ENCODE data around the gene CDKAL1. TPM values are rescaled to one million over a fixed set of nuclear protein-coding genes. Genes with fewer than 3 reads are reported as not detected.

The CDKAL1 gene
- total RNA-seq, 2 donors from 2014 or later: 12.1 to 19.0 TPM

- no peak for DNase-seq (ENCODE audit: low spot score)
- no peak overlapping the region for H3K27ac ChIP-seq
- H3K4me1 ChIP-seq (replicated peaks): no peaks in the 10 kb centered on the region
- H3K27me3 ChIP-seq (replicated peaks; ENCODE audit: insufficient read depth): no peaks in the 10 kb centered on the region
- H3K9me3 ChIP-seq: no peaks in the 10 kb centered on the region
- H3K36me3 ChIP-seq: no peaks in the 10 kb centered on the region
- intact Hi-C loops (cut with DNase I): no loop called here
- 91% methylated on average over 2 of the region's 2 CpGs for WGBS
- H3K4me3 ChIP-seq: no peak overlapping the region
- TF ChIP-seq POLR2A (IDR thresholded peaks at IDR 0.05): no peak
- no peak for TF ChIP-seq POLR2AphosphoS5 (IDR thresholded peaks at IDR 0.05)
- TF ChIP-seq, protein P1, sequence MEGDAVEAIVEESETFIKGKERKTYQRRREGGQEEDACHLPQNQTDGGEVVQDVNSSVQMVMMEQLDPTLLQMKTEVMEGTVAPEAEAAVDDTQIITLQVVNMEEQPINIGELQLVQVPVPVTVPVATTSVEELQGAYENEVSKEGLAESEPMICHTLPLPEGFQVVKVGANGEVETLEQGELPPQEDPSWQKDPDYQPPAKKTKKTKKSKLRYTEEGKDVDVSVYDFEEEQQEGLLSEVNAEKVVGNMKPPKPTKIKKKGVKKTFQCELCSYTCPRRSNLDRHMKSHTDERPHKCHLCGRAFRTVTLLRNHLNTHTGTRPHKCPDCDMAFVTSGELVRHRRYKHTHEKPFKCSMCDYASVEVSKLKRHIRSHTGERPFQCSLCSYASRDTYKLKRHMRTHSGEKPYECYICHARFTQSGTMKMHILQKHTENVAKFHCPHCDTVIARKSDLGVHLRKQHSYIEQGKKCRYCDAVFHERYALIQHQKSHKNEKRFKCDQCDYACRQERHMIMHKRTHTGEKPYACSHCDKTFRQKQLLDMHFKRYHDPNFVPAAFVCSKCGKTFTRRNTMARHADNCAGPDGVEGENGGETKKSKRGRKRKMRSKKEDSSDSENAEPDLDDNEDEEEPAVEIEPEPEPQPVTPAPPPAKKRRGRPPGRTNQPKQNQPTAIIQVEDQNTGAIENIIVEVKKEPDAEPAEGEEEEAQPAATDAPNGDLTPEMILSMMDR (IDR thresholded peaks at IDR 0.05): no peak
Observed at GRCh38 chr6:21228411-21228810, 694.2 kb downstream of the CDKAL1 start.

DNA sequence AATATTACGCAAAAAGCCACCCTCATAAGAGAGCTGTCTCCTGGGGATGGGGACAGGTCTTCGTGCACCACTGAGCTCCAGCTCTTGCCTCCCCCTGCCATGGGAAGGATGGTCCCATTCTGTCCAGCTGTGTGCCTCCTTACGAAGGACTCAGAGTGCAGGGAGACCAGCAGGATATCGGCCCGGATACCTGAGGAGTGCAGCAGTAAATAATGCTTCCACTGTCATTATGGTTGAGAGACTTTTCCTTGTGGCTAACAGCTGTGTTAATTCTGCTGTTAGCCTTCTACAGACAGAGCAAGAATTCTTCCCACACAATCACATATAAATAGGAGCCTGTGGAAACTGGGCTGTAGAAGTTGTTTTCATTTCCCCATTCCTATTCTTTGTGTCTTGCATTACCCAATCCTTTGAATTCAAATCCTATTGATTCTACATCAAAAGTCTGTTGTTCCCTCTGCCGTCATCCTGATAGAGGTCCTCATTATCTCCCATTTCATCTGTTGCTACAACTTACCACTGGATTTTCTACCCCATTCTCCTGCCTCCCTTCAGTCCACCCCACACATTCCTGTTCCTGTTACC, 694.7 kb downstream of the CDKAL1 start:
- WGBS: 88% methylated on average over 6 of the region's 6 CpGs
- H3K4me3 ChIP-seq: no peak overlapping the region
- no peak overlapping the region for H3K27ac ChIP-seq
- DNase-seq (ENCODE audit: low spot score): no peak
- H3K9me3 ChIP-seq: no peaks in the 10 kb centered on the region
- no peak for TF ChIP-seq POLR2AphosphoS5 (IDR thresholded peaks at IDR 0.05)
- no peaks in the 10 kb centered on the region for H3K27me3 ChIP-seq (replicated peaks; ENCODE audit: insufficient read depth)
- intact Hi-C loops (cut with DNase I): no loop called here
- H3K4me1 ChIP-seq (replicated peaks): no peaks in the 10 kb centered on the region
- no peaks in the 10 kb centered on the region for H3K36me3 ChIP-seq

GRCh38 chr6:21230536-21230935, 696.3 kb downstream of the CDKAL1 start:
- Histone ChIP-seq H3K4me3 (no peak overlapping the region), H3K27ac (no peak overlapping the region), H3K27me3 (replicated peaks; ENCODE audit: insufficient read depth) (no peaks in the 10 kb centered on the region), H3K9me3 (no peaks in the 10 kb centered on the region), H3K36me3 (no peaks in the 10 kb centered on the region), H3K4me1 (replicated peaks) (no peaks in the 10 kb centered on the region)
- TF ChIP-seq POLR2AphosphoS5 (IDR thresholded peaks at IDR 0.05) (no peak), POLR2A (IDR thresholded peaks at IDR 0.05) (no peak)
- TF ChIP-seq, protein P1 (IDR thresholded peaks at IDR 0.05): no peak
- intact Hi-C loops (cut with DNase I): no loop called here
- no peak for DNase-seq (ENCODE audit: low spot score)
- 83% methylated on average over 5 of the region's 5 CpGs for WGBS

DNA sequence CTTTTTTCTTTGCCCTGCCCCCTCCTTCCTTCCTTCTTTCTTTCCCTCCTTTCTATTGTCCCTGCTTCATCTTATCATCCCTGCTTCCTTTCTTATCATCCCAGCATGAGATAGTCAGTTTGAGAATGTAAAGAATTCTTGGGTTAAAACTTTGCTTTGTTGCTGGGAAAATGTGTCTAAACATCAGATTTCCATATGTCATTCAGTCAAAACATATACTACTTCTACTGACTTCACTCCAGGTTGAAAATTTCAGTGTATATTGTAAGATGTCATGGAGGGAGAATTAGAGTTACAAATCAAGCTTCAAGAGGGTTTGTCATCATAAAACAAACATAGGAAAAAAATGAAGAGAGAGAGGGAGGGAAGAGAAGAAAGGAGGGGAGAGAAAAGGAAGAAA, 700.9 kb downstream of the CDKAL1 start:
- no peaks in the 10 kb centered on the region for H3K9me3 ChIP-seq

DNA sequence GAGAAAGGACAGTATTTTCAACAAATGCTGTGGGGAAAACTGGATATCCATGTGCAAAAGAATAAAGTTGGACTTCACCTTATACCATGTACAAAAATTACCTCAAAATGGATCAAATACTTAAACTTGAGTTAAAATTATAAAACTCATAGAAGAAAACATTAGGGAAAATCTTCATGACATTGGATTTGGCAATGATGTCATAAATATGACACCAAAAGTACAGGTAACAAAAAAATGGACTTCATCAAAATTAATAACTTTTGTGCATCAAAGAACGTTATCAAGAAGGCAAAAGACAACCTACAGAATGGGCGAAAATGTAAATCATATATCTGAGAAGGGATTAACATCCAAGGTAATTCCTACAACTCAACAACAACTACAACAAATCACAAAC, 704.0 kb downstream of the CDKAL1 start:
- 95% methylated on average over 2 of the region's 2 CpGs for WGBS

More for the DNA sequence above, 700.9 kb downstream of the CDKAL1 start:
- Histone ChIP-seq H3K36me3 (no peaks in the 10 kb centered on the region), H3K4me1 (replicated peaks) (no peaks in the 10 kb centered on the region), H3K4me3 (no peak overlapping the region), H3K27ac (no peak overlapping the region), H3K27me3 (replicated peaks; ENCODE audit: insufficient read depth) (no peaks in the 10 kb centered on the region)
- intact Hi-C loops (cut with DNase I): no loop called here
- DNase-seq (ENCODE audit: low spot score): no peak
- TF ChIP-seq POLR2AphosphoS5 (IDR thresholded peaks at IDR 0.05): no peak
- TF ChIP-seq POLR2A (IDR thresholded peaks at IDR 0.05): no peak
- TF ChIP-seq, protein P1 (IDR thresholded peaks at IDR 0.05): no peak

More for the DNA sequence above, 704.0 kb downstream of the CDKAL1 start:
- Histone ChIP-seq H3K4me3 (no peak overlapping the region), H3K36me3 (no peaks in the 10 kb centered on the region), H3K9me3 (no peaks in the 10 kb centered on the region), H3K27ac (no peak overlapping the region), H3K27me3 (replicated peaks; ENCODE audit: insufficient read depth) (no peaks in the 10 kb centered on the region), H3K4me1 (replicated peaks) (no peaks in the 10 kb centered on the region)
- no peak for DNase-seq (ENCODE audit: low spot score)
- TF ChIP-seq POLR2AphosphoS5 (IDR thresholded peaks at IDR 0.05): no peak
- TF ChIP-seq, protein P1 (IDR thresholded peaks at IDR 0.05): no peak
- intact Hi-C loops (cut with DNase I): no loop called here

Measured in prostate gland (tissue), 2 donors.